H9 (cell line): Measurements from ENCODE around the gene PTGFRN. TPM values are rescaled to one million over a fixed set of nuclear protein-coding genes. Genes with fewer than 3 reads are reported as not detected.

Source experiments
- DNase-seq: peaks from one replicate; pipeline ENCODE4 v3.0.0-alpha.2; 2017
- H2AFZ ChIP-seq: one replicate; pipeline ENCODE4 v1.6.1; 2013; ENCODE audit warnings: mild to moderate bottlenecking, low read length, control low read depth, moderate library complexity
- H2AK5ac ChIP-seq: 2 replicates; pipeline ENCODE4 v1.6.1; 2013; ENCODE audit warnings: low read length, control low read depth, mixed read lengths; ENCODE audit not compliant: insufficient read length
- H2BK120ac ChIP-seq: one replicate; pipeline ENCODE4 v1.6.1; 2013; ENCODE audit warnings: low read depth, mild to moderate bottlenecking, low read length, control low read depth, inconsistent platforms; ENCODE audit not compliant: poor library complexity, severe bottlenecking
- H2BK12ac ChIP-seq: 2 replicates; pipeline ENCODE4 v1.6.1; 2013; ENCODE audit warnings: low read length, control low read depth, mixed read lengths, low read depth; ENCODE audit not compliant: insufficient read length
- H2BK15ac ChIP-seq: 2 replicates; pipeline ENCODE4 v1.6.1; 2013; ENCODE audit warnings: low read depth, low read length, control low read depth
- H2BK20ac ChIP-seq: one replicate; pipeline ENCODE4 v1.6.1; 2013; ENCODE audit warnings: low read depth, mild to moderate bottlenecking, low read length, control low read depth, inconsistent platforms; ENCODE audit not compliant: poor library complexity, severe bottlenecking
- H2BK5ac ChIP-seq: 2 replicates; pipeline ENCODE4 v1.6.1; 2013; ENCODE audit warnings: low read length, control low read depth, mixed read lengths; ENCODE audit not compliant: insufficient read length
- H3K14ac ChIP-seq: 2 replicates; pipeline ENCODE4 v1.6.1; 2013; ENCODE audit warnings: low read length, control low read depth; ENCODE audit not compliant: insufficient read depth
- H3K18ac ChIP-seq: 2 replicates; pipeline ENCODE4 v1.6.1; 2013; ENCODE audit warnings: low read depth, mild to moderate bottlenecking, mixed read lengths, low read length, control low read depth; ENCODE audit not compliant: insufficient read length
- H3K23ac ChIP-seq: 2 replicates; pipeline ENCODE4 v1.6.1; 2013; ENCODE audit warnings: low read length, control low read depth, mixed read lengths, low read depth; ENCODE audit not compliant: insufficient read length
- H3K23me2 ChIP-seq: 2 replicates; pipeline ENCODE4 v1.6.1; 2013; ENCODE audit warnings: low read depth, mild to moderate bottlenecking, mixed read lengths, low read length, control low read depth; ENCODE audit not compliant: insufficient read length, poor library complexity, severe bottlenecking
- H3K27ac ChIP-seq: 2 replicates; pipeline ENCODE4 v1.5.1; 2013; ENCODE audit warnings: low read length, control low read depth, mixed read lengths, low read depth; ENCODE audit not compliant: insufficient read length
- H3K27me3 ChIP-seq: 2 replicates; pipeline ENCODE4 v1.6.1; 2013; ENCODE audit warnings: low read length, control low read depth, inconsistent platforms; ENCODE audit not compliant: insufficient read depth
- H3K4ac ChIP-seq: 2 replicates; pipeline ENCODE4 v1.6.1; 2013; ENCODE audit warnings: low read depth, mild to moderate bottlenecking, control low read depth, inconsistent platforms, low read length, moderate library complexity
- H3K4me1 ChIP-seq: 2 replicates; pipeline ENCODE4 v1.6.1; 2013; ENCODE audit warnings: low read length, control low read depth, inconsistent platforms; ENCODE audit not compliant: insufficient read depth
- H3K4me2 ChIP-seq: 2 replicates; pipeline ENCODE4 v1.6.1; 2013; ENCODE audit warnings: low read length, control low read depth, mixed read lengths; ENCODE audit not compliant: insufficient read length, insufficient read depth
- H3K56ac ChIP-seq: 2 replicates; pipeline ENCODE4 v1.6.1; 2013; ENCODE audit warnings: low read depth, mild to moderate bottlenecking, mixed read lengths, low read length, control low read depth; ENCODE audit not compliant: insufficient read length
- H3K79me1 ChIP-seq: 2 replicates; pipeline ENCODE4 v1.6.1; 2013; ENCODE audit warnings: low read depth, mild to moderate bottlenecking, moderate library complexity, low read length, control low read depth, inconsistent platforms; ENCODE audit not compliant: insufficient read depth, poor library complexity, severe bottlenecking
- H3K79me2 ChIP-seq: 2 replicates; pipeline ENCODE4 v1.6.1; 2013; ENCODE audit warnings: low read length, control low read depth, inconsistent platforms; ENCODE audit not compliant: insufficient read depth
- H3K9ac ChIP-seq: 2 replicates; pipeline ENCODE4 v1.6.1; 2013; ENCODE audit warnings: low read length, control low read depth, mixed read lengths; ENCODE audit not compliant: insufficient read length; ENCODE audit errors: extremely low read depth
- H3K9me3 ChIP-seq: one replicate; pipeline ENCODE4 v1.6.1; 2013; ENCODE audit warnings: low read depth, low read length, inconsistent platforms; ENCODE audit not compliant: control insufficient read depth
- H3T11ph ChIP-seq: one replicate; pipeline ENCODE4 v1.6.1; 2013; ENCODE audit warnings: mild to moderate bottlenecking, low read length, control low read depth, inconsistent platforms
- H4K20me1 ChIP-seq: one replicate; pipeline ENCODE4 v1.6.1; 2013; ENCODE audit not compliant: control insufficient read depth, insufficient read length, insufficient read depth
- H4K5ac ChIP-seq: 2 replicates; pipeline ENCODE4 v1.6.1; 2013; ENCODE audit warnings: low read depth, mild to moderate bottlenecking, mixed read lengths, low read length, control low read depth; ENCODE audit not compliant: insufficient read length
- H4K8ac ChIP-seq: replicated peaks from 2 replicates; pipeline ENCODE4 v1.6.1; 2013; ENCODE audit warnings: low read length, control low read depth, mixed read lengths, low read depth; ENCODE audit not compliant: insufficient read length
- H4K91ac ChIP-seq: 2 replicates; pipeline ENCODE4 v1.6.1; 2013; ENCODE audit warnings: low read depth, mild to moderate bottlenecking, moderate library complexity, mixed read lengths, low read length, control low read depth; ENCODE audit not compliant: insufficient read length
- H3K27ac Mint-ChIP-seq, 3 experiments: 2 replicates in 2 of 3; 3 replicates in 1 of 3; pipeline ENCODE4 v1.8.0; 2020 to 2021; ENCODE audit warnings: mixed read lengths in 3 of 3, mild to moderate bottlenecking in 1 of 3, moderate library complexity in 1 of 3
- H3K27me3 Mint-ChIP-seq: 2 replicates; pipeline ENCODE4 v1.8.0; 2021; ENCODE audit warnings: low read depth, mild to moderate bottlenecking, moderate library complexity, mixed read lengths
- H3K36me3 Mint-ChIP-seq, 3 experiments: 2 replicates in 2 of 3; 3 replicates in 1 of 3; pipeline ENCODE4 v1.8.0; 2020 to 2021; ENCODE audit warnings: low read depth in 3 of 3, mixed read lengths in 3 of 3; ENCODE audit not compliant: insufficient read depth in 1 of 3
- H3K4me1 Mint-ChIP-seq, 2 experiments: 2 replicates each; pipeline ENCODE4 v1.8.0; 2020; ENCODE audit warnings: mixed read lengths in 2 of 2
- H3K4me3 Mint-ChIP-seq, 2 experiments: 2 replicates in 1 of 2; 3 replicates in 1 of 2; pipeline ENCODE4 v1.8.0; 2020 to 2021; ENCODE audit warnings: mild to moderate bottlenecking in 2 of 2, mixed read lengths in 2 of 2, moderate library complexity in 1 of 2
- H3K9me3 Mint-ChIP-seq, 2 experiments: 2 replicates in 1 of 2; 3 replicates in 1 of 2; pipeline ENCODE4 v1.8.0; 2020; ENCODE audit warnings: mild to moderate bottlenecking in 2 of 2, mixed read lengths in 2 of 2, moderate library complexity in 1 of 2
- WGBS: extraction: QIAGEN DNeasy Blood & Tissue Kit; methylation state at CpG from one replicate; pipeline ENCODE4 v1.1.7; 2013; ENCODE audit warnings: missing lambda C conversion rate, low lambda C conversion rate, mixed read lengths; ENCODE audit not compliant: insufficient read length; ENCODE audit errors: extremely low coverage; 5-methylcytosine and 5-hydroxymethylcytosine counted together
- total RNA-seq: library from RNA; stranded (reverse); gene quantifications from 2 replicates; pipeline ENCODE4 v1.2.1, GENCODE V29; 2021
- TF ChIP-seq, protein P1 (sequence below): fragments of 200-600 bp; sonication (generic); conservative IDR thresholded peaks from 3 replicates; pipeline ENCODE4 v1.8.0; 2021; ENCODE audit warnings: antibody characterized with exemption, mild to moderate bottlenecking

The PTGFRN gene
- total RNA-seq, 1 experiment from 2014 or later: 26.3 TPM

GRCh38 chr1:117034791-117035290 lies 125.1 kb downstream of the PTGFRN start:
- no peaks in the 10 kb centered on the region; the same call in 1 of the 2 replicates for H3K4me1 ChIP-seq
- Mint-ChIP-seq H3K27me3 (no peaks in the 10 kb centered on the region), H3K27ac (no peak overlapping the region), H3K9me3 (peaks cover 0 to 2% of the 10 kb centered on the region in 2 experiments; a peak in 1 of 5 replicates), H3K36me3 (no peaks in the 10 kb centered on the region), H3K4me3 (no peak overlapping the region), H3K4me1 (peaks cover 11 to 25% of the 10 kb centered on the region in 2 experiments)
- no peak overlapping the region for H3K18ac ChIP-seq
- H3K79me2 ChIP-seq: no peaks in the 10 kb centered on the region
- no peak for DNase-seq
- H2BK5ac ChIP-seq: no peak overlapping the region
- no peak overlapping the region for H4K91ac ChIP-seq
- no peak overlapping the region for H3T11ph ChIP-seq
- H2AK5ac ChIP-seq: no peak overlapping the region
- H2BK12ac ChIP-seq: no peak overlapping the region
- TF ChIP-seq, protein P1, sequence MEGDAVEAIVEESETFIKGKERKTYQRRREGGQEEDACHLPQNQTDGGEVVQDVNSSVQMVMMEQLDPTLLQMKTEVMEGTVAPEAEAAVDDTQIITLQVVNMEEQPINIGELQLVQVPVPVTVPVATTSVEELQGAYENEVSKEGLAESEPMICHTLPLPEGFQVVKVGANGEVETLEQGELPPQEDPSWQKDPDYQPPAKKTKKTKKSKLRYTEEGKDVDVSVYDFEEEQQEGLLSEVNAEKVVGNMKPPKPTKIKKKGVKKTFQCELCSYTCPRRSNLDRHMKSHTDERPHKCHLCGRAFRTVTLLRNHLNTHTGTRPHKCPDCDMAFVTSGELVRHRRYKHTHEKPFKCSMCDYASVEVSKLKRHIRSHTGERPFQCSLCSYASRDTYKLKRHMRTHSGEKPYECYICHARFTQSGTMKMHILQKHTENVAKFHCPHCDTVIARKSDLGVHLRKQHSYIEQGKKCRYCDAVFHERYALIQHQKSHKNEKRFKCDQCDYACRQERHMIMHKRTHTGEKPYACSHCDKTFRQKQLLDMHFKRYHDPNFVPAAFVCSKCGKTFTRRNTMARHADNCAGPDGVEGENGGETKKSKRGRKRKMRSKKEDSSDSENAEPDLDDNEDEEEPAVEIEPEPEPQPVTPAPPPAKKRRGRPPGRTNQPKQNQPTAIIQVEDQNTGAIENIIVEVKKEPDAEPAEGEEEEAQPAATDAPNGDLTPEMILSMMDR: no peak
- H4K8ac ChIP-seq: no peak overlapping the region
- WGBS: no CpG with 5 or more reads among the region's 7 CpGs
- no peak overlapping the region for H4K5ac ChIP-seq
- no peak overlapping the region for H3K9ac ChIP-seq
- no peak overlapping the region for H2AFZ ChIP-seq
- no peaks in the 10 kb centered on the region for H3K27me3 ChIP-seq
- H3K4ac ChIP-seq: no peak overlapping the region
- H3K23me2 ChIP-seq: no peaks in the 10 kb centered on the region
- H3K23ac ChIP-seq: no peak overlapping the region
- H3K9me3 ChIP-seq: no peaks in the 10 kb centered on the region
- H3K56ac ChIP-seq: no peak overlapping the region
- H4K20me1 ChIP-seq: no peaks in the 10 kb centered on the region
- no peaks in the 10 kb centered on the region for H3K79me1 ChIP-seq
- no peak overlapping the region for H3K4me2 ChIP-seq
- H3K27ac ChIP-seq: no peak overlapping the region
- no peak overlapping the region for H3K14ac ChIP-seq
- no peak overlapping the region for H2BK20ac ChIP-seq
- no peak overlapping the region for H2BK120ac ChIP-seq
- H2BK15ac ChIP-seq: no peak overlapping the region
